NT2/D1 (cell line): ENCODE measurements around the gene ARID2.

Experiments
- DNase-seq: peaks from one replicate; pipeline ENCODE4 v3.0.0-alpha.2; 2011; ENCODE audit warnings: low read depth, low spot score
- H3K27me3 ChIP-seq: 2 replicates; pipeline ENCODE4 v1.6.0; 2011; ENCODE audit warnings: mild to moderate bottlenecking; ENCODE audit not compliant: insufficient read length, insufficient read depth
- H3K36me3 ChIP-seq: 2 replicates; pipeline ENCODE4 v1.6.1; 2011; ENCODE audit warnings: mild to moderate bottlenecking, low read length, mixed read lengths; ENCODE audit not compliant: insufficient read depth, insufficient read length
- H3K4me1 ChIP-seq: 2 replicates; pipeline ENCODE4 v1.5.1; 2011; ENCODE audit not compliant: insufficient read depth, insufficient read length
- H3K4me3 ChIP-seq: 2 replicates; pipeline ENCODE4 v1.5.1; 2011; ENCODE audit warnings: low read depth; ENCODE audit not compliant: insufficient read length
- H3K9ac ChIP-seq: 2 replicates; pipeline ENCODE4 v1.6.0; 2011; ENCODE audit warnings: low read depth; ENCODE audit not compliant: insufficient read length
- H3K9me3 ChIP-seq: 2 replicates; pipeline ENCODE4 v1.5.1; 2011; ENCODE audit warnings: mild to moderate bottlenecking, low read length; ENCODE audit not compliant: insufficient read depth
- SUZ12 ChIP-seq: IDR thresholded peaks from 2 replicates; pipeline ENCODE4 v1.6.1; 2011; ENCODE audit not compliant: insufficient read length, insufficient read depth; ENCODE audit errors: extremely low read depth
- YY1 ChIP-seq: IDR thresholded peaks from 2 replicates; pipeline ENCODE4 v1.6.1; 2011; ENCODE audit not compliant: insufficient read length, insufficient read depth
- ZNF274 ChIP-seq: IDR thresholded peaks from 2 replicates; pipeline ENCODE4 v1.6.1; 2011; ENCODE audit warnings: mild to moderate bottlenecking, low read depth, low read length

The ARID2 gene

DNA sequence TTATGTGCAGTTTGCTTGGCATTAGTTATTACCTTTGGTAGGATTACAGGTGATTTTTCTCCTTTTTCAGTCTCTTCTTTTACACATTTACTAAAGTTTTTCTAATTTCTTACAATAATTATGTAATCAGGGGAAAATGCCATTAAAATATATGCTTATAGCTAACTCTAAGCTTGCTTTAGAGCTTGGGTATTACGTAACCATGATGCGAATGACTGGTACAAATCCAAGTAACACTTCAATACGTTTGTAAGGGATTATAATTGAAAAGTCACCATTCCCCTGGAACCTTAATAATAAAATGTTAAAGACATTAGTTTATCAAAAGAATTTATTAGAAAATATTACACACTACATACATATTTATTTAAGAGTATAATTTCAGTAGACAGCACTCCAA, 189.3 kb downstream of the ARID2 start:
- Histone ChIP-seq H3K9ac (no peak overlapping the region), H3K4me1 (no peaks in the 10 kb centered on the region), H3K36me3 (peaks cover 39% of the 10 kb centered on the region), H3K27me3 (no peaks in the 10 kb centered on the region), H3K9me3 (no peaks in the 10 kb centered on the region), H3K4me3 (no peak overlapping the region)
- DNase-seq = no peak
- TF ChIP-seq ZNF274 = no peak

DNA sequence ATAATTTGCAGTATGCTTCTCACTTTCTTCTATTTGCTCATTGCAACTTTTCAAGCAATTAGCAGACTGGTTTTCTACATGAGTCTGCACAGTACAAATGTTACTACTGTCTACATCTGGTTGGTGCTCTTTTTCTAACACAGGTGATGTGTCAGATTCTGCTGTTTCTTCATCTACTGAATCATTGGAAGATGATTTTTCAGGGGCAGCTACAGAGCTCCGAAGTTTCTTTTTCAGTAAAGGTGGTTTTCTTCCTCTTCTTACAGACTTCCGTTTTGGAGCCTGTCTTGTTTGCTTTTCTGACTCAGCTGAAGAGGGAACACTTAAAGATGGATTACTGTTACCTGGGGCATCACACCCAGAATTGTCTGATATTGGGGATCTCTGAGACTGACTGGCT, 198.8 kb downstream of the ARID2 start:
- Histone ChIP-seq H3K4me3 (no peak overlapping the region), H3K36me3 (peaks cover 89% of the 10 kb centered on the region), H3K27me3 (no peaks in the 10 kb centered on the region), H3K9ac (no peak overlapping the region), H3K4me1 (no peaks in the 10 kb centered on the region), H3K9me3 (no peaks in the 10 kb centered on the region)
- no peak for TF ChIP-seq SUZ12
- no peak for TF ChIP-seq YY1
- no peak for TF ChIP-seq ZNF274
- DNase-seq = no peak

GRCh38 chr12:45930369-45930768, 200.9 kb downstream of the ARID2 start:
- TF ChIP-seq SUZ12 = no peak
- TF ChIP-seq YY1 = no peak
- TF ChIP-seq ZNF274 = no peak
- no peaks in the 10 kb centered on the region for H3K4me1 ChIP-seq
- H3K4me3 ChIP-seq = no peak overlapping the region
- no peaks in the 10 kb centered on the region for H3K9me3 ChIP-seq
- H3K36me3 ChIP-seq = peaks cover 77% of the 10 kb centered on the region
- no peak for DNase-seq
- no peak overlapping the region for H3K9ac ChIP-seq
- no peaks in the 10 kb centered on the region for H3K27me3 ChIP-seq

DNA sequence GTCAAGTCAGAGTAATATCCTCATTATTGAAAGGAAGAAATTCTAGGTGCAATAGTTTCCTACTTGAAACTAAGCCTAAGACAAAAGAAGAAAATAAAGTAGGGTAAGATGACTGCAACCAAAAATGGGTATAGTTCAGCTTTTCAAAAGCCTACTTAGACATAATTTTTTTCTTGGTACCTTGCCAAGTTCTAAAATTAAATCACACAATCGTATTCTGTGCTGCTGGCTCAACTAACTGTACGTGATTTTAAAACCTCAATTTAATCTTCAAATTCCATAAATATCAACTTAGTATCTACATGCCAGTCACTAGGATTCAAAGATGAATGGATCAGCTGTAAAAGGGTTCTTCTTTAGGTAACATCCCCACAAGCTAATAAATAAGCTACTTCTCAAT, 204.0 kb downstream of the ARID2 start:
- Histone ChIP-seq H3K27me3 (no peaks in the 10 kb centered on the region), H3K9ac (no peak overlapping the region), H3K9me3 (no peaks in the 10 kb centered on the region), H3K36me3 (peaks cover 49% of the 10 kb centered on the region), H3K4me3 (no peak overlapping the region), H3K4me1 (no peaks in the 10 kb centered on the region)
- TF ChIP-seq SUZ12 (no peak), ZNF274 (no peak), YY1 (no peak)
- DNase-seq = no peak

GRCh38 chr12:45934956-45935355, 205.4 kb downstream of the ARID2 start:
- H3K9ac ChIP-seq = no peak overlapping the region
- peaks cover 35% of the 10 kb centered on the region for H3K36me3 ChIP-seq
- no peak overlapping the region for H3K4me3 ChIP-seq
- no peak for DNase-seq
- no peaks in the 10 kb centered on the region for H3K27me3 ChIP-seq
- no peaks in the 10 kb centered on the region for H3K4me1 ChIP-seq
- TF ChIP-seq ZNF274 = no peak
- TF ChIP-seq YY1 = no peak
- no peak for TF ChIP-seq SUZ12
- no peaks in the 10 kb centered on the region for H3K9me3 ChIP-seq

- Histone ChIP-seq H3K9ac (no peak overlapping the region), H3K4me3 (no peak overlapping the region), H3K4me1 (no peaks in the 10 kb centered on the region), H3K36me3 (peaks cover 29% of the 10 kb centered on the region), H3K9me3 (no peaks in the 10 kb centered on the region), H3K27me3 (no peaks in the 10 kb centered on the region)
- TF ChIP-seq YY1 (no peak), SUZ12 (no peak), ZNF274 (no peak)
- DNase-seq = no peak
Measured at GRCh38 chr12:45938566-45938965, 209.1 kb downstream of the ARID2 start.

GRCh38 chr12:45939759-45940158, 210.3 kb downstream of the ARID2 start:
- H3K27me3 ChIP-seq = no peaks in the 10 kb centered on the region
- H3K9me3 ChIP-seq = no peaks in the 10 kb centered on the region
- no peak for TF ChIP-seq ZNF274
- TF ChIP-seq YY1 = no peak
- TF ChIP-seq SUZ12 = no peak
- H3K4me1 ChIP-seq = no peaks in the 10 kb centered on the region
- peaks cover 36% of the 10 kb centered on the region for H3K36me3 ChIP-seq
- no peak overlapping the region for H3K9ac ChIP-seq
- DNase-seq = no peak
- no peak overlapping the region for H3K4me3 ChIP-seq

DNA sequence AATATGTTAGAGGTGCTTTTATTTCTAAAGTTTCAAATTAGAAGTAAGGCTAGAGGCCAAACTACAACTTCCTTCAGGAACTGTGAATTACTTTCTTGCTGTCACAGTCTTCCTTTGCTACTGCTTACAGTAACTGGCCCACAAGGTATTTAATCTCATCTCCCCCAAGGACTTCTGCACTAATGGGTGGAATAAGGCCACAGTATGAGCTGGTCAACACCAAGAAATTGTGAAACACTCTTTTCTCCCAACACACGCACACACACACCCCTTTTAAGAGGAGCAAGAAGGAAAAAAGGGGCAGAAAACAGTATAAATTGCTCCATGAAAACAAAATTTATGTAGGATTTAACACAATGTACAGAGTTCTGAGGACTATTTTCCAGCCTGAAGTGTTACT, 215.3 kb downstream of the ARID2 start:
- Histone ChIP-seq H3K27me3 (no peaks in the 10 kb centered on the region), H3K36me3 (peaks cover 72% of the 10 kb centered on the region), H3K9me3 (no peaks in the 10 kb centered on the region), H3K9ac (no peak overlapping the region), H3K4me3 (no peak overlapping the region), H3K4me1 (no peaks in the 10 kb centered on the region)
- TF ChIP-seq SUZ12 (no peak), YY1 (no peak), ZNF274 (no peak)
- no peak for DNase-seq
